ENCODE results near the gene KRT7.
"Not testable (repeated sequence)": the region's sequence is repeated elsewhere in the genome, so short reads cannot be mapped to it uniquely, and the experiment has no call there.

The KRT7 gene

DNA sequence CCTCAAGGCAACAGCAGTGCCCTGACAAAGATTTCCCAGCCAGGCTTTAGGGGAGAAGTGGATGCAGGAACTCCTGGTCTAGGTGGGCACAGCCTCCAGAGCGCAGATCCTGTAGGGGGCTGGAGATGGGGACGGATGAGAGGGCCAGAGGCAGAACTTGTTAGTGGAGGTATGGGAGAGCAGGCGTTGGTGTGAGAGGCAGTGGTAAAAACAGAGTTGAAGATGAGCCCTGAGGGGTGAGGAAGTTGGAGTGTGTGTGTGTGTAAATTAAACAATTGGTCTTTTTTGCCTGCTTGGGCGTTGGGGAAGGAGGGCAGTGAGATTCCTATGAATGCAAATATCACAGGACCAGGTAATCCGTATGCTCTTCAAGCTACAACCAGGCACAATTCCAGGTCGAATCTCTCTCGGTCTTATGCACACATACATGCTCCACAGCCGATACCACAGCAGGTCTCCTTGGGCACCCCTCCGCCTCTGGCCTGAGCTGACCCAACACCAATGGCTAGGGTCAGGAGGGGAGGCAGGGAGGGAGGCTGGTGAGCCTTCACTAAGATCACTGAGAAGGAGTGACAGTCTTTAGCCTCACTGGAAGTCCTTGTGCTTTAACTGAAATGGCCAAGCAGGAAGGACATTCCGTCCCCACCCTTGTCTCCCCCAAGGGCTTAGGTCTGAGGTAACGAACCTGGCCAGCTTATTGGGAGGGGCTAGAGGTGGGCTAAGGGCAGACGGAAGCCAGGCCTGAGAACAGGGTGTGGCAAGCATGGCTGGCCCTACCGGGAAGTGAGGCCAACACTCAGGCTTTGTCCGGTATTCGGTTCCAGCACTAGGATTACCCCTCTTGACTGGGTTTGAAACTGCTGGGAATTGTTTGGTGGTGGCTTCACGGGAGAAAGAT is 1.5 kb upstream of the KRT7 start:
- no peak for DNase-seq

DNA sequence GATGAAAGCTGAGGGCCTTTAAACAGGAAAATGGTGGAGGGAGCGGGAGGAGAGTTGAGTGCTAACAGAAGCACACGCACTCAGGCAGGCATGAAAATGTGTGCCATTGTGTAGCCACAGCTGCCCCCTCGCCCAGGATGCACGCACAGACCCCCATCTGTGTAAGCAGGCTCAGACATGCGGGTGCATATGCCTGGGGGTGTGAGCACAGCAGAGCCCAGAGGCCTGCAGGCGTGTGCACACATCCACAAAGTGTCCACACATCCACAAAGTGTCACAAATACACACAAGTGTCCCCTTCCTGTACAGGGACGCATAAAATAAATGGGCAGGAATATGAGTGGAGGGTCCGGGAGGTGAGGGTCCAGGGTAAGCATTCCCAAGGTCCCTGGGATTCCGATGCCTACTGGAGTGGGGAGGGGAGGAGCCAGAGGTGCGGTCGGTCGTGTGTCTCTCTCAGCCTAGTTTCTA is 805 bp upstream of the KRT7 start:
- DNase-seq = no peak

- no peak for DNase-seq
These were observed 592 bp downstream of the KRT7 start for GRCh38 chr12:52233462-52234207.

DNA sequence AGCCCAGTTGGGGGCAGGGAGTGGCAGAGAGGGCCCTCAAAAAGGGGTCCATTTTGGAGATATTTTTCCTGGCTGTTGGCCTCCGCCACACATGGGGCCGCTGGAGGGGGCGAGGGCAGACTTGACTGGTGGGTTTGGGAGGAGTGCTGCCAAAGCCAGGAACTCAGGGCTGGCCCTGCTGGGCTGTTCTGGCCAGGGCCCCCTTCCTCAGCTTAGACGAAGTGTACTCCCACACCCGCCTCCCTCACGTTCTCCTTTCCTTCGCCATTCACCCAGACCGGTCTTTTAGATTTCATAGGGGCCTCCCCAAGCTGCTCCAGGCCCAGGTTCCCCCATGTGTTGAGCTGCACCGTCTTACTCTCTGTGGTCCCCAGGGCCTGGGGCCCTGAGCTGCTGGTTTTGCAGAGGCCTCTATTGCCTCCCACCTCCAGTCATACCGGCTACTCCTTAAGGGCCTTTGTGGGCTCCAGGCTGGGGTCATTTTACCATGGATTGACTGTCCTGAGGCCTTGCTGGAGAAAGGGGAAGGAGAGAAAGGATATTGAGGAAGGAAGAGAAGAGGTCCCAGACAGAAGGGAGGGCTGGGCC is 1.3 kb downstream of the KRT7 start:
- DNase-seq = no peak

DNA sequence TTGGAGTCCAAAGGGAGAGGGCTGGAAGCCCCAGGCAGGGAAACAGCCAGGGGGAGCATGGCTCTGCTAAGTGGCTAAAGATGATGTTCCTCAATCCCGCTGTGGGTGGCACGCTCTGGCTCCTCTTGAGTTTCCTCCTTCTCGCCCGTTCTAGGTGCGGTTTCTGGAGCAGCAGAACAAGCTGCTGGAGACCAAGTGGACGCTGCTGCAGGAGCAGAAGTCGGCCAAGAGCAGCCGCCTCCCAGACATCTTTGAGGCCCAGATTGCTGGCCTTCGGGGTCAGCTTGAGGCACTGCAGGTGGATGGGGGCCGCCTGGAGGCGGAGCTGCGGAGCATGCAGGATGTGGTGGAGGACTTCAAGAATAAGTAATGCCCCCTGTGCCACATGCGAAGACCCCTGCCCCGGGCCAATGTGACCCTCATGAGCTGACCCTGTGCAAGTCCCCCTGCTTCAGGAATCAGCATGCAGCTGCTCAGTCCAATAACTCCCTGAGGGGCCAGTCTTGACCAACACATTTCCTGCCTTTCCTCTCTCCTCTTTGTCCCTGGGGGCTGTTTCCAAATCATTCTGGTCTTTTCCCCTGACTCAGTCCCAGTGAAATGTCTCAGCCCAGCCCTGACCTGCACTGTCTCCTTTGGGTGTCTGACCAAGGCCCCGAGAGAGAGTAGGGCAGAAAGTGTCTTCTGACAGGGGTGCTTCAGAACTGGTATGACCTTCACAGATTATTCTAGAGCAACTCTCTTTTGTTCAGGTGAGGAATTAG is 2.1 kb downstream of the KRT7 start:
- DNase-seq = no peak

DNA sequence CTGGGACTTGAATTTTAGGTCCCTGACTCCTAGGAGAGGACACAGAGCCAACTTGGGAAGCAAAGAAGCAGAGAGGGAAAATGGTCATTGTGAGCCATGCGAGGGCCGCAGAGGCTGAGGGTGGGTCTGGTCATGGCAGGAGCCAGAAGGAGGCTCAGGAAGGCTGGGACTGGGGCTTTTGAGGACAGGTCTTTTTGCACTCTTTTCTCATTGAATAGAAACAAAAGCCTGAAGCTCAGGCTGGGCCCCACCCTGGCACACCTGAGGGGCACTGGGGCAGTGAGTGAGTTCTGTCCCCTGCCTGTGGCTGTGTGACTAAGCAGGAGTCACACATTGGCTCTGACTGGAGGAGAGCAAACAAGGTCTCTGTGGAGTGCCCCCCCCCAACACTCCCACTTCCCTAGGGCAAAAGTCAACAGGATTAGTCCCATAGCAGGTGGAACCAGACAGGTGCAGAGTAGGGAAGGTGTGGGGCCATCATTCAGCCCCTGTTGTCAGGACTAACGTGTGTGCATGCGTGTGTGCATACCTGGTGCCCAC is 2.8 kb downstream of the KRT7 start:
- DNase-seq = no peak

DNA sequence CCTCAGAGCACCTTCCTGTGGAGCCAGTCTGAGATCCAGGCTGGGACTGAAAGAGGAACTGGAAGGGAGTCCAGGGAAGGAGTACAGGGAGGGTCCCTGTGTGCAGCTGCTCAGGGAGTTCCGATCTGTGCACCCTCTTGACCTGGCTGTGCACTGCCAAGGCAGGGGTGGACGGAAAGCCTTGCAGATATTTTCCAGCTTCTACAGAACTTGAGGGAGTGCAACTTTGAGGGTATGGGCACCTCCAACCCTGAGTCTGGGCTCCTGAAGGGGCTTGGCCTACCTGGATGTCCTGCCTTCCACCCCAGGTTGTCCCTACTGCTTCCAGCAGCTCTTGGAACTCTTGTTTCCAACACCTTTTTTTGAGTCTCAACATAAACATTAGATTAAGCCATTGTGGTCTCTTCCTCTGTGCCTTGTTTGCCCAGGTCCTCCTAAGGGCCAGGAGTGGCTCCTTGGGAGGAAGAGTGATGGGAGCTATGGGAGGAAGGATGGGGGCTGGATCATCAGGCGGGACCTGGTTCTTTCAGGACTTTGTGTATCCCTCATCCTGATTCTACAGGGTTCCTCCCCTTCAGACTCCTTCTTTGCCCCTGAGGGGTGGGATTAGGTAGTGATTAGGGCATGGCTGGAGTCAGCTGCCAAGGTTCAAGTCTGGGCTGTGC is 3.5 kb downstream of the KRT7 start:
- DNase-seq = no peak

DNA sequence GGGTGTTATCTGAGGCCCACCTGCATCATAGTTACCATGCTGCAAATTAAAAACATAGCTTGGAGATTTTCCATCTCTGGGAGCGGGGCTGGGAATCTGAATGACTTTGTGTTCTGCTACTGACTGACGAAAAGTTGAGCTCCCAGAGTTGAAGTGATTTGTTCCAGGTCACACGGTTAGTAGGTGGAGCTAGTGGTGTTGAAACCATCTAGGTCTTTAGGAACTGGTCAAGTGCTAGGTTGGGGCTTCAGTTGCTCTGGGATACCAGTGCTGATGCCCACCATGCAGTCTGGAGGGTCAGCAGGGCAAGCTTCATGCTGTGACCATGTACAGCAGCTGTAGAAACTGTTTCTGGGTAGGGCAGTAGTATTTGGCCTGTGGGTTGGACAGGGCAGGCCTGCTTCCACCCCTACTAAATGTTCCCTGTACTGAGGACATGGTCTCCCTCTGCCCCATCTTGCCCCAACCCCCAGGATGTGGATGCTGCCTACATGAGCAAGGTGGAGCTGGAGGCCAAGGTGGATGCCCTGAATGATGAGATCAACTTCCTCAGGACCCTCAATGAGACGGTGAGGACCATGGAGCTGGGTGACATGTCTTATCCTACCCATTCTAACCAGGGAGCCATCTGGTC is 5.3 kb downstream of the KRT7 start:
- no peak for DNase-seq

DNA sequence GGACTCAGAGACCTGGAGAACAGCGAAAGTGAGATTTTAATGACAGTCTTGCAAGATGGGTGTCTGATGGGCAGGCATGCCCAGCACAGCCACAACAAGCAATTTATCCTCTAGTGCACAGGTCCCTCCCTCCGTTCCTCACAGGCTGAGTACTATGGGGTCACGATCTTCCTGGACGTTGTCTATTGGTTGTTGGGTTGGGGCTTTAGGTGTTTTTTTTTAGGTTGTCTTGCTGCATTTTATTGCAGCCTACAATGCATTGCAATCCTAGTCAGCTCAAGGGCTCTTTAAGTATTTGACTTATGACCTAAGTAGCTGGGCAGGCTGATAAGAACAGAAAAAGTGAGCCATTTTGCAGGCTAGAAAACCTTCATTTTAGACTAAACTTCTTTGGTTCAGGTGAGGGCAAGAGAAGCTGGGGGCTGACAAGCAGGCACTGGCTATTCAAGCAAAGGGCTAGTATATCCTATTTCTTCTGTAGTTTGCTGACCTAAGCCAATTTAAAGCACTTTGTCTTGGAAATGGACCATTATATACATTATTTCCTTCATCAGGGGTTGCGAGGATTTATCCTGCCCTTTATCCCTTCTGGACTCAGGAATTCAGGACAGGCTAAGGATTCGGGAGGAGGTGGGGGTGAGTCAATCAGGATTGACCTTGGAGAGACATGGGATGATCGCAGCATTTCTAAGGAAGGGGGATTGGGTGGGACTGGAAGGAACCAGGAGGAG is 6.0 kb downstream of the KRT7 start:
- DNase-seq = no peak

- no peak for DNase-seq
These were observed 6.7 kb downstream of the KRT7 start for GRCh38 chr12:52239767-52240166.

DNA sequence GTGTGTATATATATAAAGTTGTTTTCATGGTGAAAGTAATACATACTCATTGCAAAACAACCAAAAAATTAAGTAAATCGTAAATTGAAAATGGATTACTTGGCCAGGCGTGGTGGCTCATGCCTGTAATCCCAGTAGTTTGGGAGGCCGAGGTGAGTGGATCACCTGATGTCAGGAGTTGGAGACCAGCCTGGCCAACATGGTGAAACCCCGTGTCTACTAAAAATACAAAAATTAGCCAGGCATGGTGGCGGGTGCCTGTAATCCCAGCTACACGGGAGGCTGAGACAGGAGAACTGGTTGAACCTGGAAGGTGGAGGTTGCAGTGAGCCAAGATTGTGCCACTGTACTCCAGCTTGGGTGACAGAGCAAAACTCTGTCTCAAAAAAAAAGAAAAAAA is 7.2 kb downstream of the KRT7 start:
- not testable (repeated sequence) for DNase-seq

DNA sequence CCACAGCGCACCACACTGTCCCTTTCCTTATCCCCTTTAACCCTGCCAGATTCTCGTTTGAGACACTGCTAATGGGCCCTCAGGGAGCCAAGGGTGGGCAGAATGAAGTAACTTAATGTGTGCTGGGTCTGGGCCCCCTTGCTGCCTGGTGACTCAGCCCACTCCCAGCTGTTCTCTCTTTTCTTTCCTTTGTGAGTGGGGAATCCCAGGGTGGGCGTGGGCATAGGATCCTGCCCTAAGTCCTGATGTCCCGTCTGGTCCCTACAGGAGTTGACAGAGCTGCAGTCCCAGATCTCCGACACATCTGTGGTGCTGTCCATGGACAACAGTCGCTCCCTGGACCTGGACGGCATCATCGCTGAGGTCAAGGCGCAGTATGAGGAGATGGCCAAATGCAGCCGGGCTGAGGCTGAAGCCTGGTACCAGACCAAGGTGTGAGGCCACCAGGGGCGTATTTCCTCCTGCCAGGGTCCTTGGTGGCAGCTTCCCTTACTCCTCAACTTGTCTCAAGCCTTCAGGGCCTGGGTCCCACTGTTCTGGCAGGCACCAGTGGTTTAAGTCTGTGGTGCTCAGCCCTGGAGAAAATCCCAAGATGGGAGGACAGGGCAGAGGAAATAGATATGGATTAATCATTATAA is 8.3 kb downstream of the KRT7 start:
- DNase-seq = no peak

DNA sequence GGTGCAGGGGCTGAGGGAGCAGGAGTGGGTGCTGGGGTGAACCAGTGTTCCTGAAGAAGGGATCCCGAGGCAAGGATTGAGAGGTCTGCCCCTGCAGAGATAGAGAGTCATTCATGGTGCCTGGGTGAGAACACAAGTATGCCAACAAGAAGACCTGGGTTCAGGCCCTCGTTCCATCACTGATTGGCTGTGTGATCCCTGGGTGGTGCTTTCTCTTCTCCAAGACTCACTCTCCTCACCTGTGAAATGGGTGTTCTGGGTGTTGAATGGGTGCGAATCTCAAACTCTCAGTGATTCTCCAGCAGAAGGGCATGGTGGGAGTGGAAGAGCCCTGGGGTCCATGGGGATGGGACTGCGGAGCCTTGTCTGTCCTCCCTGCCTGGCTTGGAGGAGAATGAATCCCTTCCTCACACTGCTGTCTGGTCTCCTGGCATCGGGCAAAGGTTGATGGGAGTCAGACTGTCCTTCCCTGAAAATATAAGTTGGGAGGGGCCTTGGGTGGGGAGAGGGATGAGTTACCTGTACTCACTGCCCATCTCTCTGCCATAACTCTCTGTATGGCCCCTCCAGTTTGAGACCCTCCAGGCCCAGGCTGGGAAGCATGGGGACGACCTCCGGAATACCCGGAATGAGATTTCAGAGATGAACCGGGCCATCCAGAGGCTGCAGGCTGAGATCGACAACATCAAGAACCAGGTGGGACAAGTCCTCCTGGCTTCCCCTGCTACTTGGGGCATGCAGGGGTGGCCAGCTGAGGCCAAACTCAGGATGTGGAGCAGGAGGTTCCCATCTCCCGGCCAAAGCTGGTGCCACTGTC is 9.6 kb downstream of the KRT7 start:
- no peak for DNase-seq

GRCh38 chr12:52243259-52243855 is 10.3 kb downstream of the KRT7 start:
- DNase-seq = no peak

GRCh38 chr12:52243856-52244614 is 11.0 kb downstream of the KRT7 start:
- no peak for DNase-seq

DNA sequence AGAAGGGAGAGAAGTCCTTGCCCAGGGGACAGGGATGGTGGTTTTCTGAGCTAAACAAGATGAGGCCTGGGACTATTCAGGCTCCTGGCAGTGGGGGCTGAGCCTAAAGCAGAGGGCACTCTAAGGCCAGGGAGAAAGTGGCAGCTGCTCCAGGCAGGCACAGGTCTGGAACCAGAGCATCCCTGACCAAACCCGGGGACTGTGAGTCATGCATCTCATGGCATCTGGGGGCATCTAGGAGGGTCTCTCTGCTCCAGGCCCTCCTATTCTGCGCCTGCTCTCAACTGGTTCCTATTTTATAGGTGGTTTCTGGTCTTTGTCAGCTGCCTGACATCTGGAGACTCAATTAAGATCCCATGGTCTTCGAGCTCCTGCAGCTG is 11.6 kb downstream of the KRT7 start:
- DNase-seq = no peak

- DNase-seq = no peak
These were observed 12.4 kb downstream of the KRT7 start for GRCh38 chr12:52245259-52245961.
